Tibial nerve (tissue), 3 donors: ENCODE results near the gene DTNB.

Experiments used
- EP300 ChIP-seq, 2 donors: sonication (generic); formaldehyde crosslinking; IDR thresholded peaks; one replicate each; pipeline ENCODE4 v1.6.1; 2017; ENCODE audit warnings: antibody characterized with exemption in 2 of 2, mild to moderate bottlenecking in 1 of 2
- POLR2A ChIP-seq, 2 donors: fragments of 450-650 bp; IDR thresholded peaks; one replicate each; pipeline ENCODE4 v1.6.1; 2017; ENCODE audit warnings: antibody characterized with exemption in 2 of 2, mild to moderate bottlenecking in 2 of 2, moderate library complexity in 2 of 2

- no peak for TF ChIP-seq POLR2A (IDR thresholded peaks at IDR 0.05)
- no peak for TF ChIP-seq EP300 (IDR thresholded peaks at IDR 0.05)
Observed at GRCh38 chr2:25594991-25595390, 78.4 kb downstream of the DTNB start.
